GM19397 (cell line): ENCODE data around the gene MTMR12.

ENCODE experiments used
- ATAC-seq: cut with Tn5 transposase; IDR thresholded peaks from one replicate; pipeline ENCODE4 v1.9.1; 2021; ENCODE audit warnings: mild to moderate bottlenecking, moderate library complexity; ENCODE audit not compliant: unreplicated experiment

Gene MTMR12

DNA sequence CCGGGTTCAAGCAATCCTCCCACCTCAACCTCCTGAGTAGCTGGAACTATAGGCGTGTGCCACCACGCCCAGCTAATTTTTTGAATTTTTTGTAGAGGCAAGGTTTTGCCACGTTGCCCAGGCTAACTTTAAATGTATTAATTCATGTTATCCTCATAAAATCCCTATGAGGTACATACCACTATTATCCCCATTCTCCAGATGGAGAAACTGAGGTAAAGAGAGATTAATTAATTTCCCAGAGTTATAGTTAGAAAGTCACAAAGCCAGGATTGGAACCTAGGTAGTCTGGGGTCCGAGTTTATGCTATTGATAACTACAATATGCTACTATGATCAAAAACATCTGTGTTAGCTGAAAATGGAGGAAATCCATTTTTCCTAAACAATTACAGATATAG, 106.7 kb downstream of the MTMR12 start:
- no peak for ATAC-seq

DNA sequence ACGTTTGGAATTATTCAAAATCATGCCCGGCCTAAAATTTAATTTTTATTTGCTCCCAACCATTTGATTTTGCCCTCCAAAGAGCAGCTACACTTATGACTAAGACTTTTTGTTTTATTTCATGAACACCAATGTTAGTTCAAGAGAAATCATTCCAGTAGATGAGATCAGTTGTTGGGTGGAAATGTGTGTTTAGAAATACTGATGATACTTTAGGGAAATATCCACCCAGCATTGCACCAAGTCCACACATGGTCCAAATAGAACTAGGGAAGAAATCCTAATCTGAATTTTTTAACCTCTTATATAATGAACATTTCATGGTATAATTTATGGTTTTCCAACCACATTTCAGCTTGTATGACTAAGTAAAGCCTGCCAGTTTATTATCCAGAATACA, 110.3 kb downstream of the MTMR12 start:
- ATAC-seq: no peak

DNA sequence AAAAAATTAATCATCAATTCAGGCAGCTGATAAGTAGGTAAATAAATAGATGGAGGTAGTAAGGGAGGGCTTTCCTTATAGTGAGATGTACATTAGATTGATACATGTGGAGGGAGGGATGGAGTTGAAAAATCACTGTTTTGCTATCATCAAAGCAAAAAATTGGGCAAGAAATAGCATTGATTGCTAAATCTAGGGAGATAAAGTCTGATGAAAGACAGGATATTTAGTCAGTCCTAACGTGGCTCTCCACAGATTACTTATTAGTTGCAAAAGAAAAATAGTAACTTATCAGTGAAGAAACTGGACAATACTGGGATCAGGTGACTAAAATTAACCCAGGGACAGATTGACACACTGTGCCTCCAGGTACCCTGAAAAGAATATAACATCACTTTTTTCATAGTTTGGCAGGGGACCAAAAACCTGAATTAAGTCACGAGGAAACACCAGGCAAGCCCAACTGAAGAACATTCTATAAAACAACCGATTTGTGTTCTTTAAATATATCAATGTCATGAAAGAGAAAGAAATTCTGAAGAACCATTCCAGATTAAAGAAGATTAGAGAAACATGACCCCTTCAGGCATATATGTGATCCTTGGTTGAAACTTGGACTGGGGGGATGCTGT, 111.5 kb downstream of the MTMR12 start:
- ATAC-seq: no peak

DNA sequence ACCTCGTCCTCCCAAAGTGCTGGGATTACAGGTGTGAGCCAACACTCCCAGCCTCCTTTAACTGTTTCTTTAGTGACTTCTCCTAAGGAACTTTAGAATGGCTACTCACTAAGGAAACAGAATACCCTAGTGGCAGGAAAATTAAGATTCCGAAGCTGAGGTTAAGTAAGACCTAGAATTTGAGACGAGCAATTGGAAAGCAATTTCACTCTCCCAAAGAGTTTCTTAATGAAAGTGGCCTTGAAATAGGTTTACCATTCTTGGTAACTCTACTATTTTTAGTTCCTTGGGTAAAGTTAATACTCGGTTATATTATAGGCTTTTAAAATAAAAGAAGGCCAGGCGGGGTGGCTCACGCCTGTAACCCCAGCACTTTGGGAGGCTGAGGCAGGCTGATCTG, 115.7 kb downstream of the MTMR12 start:
- ATAC-seq: no peak

DNA sequence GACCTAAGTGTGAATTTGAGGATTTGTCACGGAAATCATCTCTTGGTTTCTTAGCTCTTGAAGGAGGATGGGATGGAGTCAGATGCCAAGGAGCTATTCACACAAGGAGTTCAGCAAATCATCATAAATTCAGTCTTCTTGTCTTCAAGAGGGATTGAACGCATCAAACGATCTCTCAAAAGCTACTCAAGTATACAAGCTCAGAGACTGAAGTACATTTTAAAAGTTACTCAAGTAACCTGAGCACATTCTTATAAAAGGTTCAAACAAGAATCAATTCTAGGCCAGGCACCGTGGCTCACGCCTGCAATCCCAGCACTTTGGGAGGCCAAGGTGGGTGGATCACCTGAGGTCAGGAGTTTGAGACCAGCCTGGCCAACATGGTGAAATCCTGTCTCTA, 117.5 kb downstream of the MTMR12 start:
- ATAC-seq: no peak

DNA sequence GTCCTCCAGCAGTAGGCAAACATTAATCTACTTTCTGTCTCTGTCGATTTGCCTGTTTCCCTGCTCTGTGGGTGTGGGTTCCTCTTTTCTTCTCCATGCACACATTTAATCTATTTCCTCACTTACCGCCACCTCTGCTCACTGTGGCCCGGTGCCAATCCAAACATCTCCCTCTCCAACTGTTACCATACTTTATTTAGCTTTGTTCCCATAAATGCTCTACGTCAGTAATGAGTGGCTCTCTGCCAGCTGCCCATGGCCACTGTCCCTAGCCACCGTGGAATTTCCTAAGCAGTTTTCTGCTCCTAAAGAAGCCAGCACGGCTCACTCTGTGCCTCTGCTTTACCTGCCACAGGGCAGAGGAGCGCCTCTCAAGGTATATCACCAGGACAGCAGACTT, 119.1 kb downstream of the MTMR12 start:
- peak; percentile 74 for ATAC-seq

DNA sequence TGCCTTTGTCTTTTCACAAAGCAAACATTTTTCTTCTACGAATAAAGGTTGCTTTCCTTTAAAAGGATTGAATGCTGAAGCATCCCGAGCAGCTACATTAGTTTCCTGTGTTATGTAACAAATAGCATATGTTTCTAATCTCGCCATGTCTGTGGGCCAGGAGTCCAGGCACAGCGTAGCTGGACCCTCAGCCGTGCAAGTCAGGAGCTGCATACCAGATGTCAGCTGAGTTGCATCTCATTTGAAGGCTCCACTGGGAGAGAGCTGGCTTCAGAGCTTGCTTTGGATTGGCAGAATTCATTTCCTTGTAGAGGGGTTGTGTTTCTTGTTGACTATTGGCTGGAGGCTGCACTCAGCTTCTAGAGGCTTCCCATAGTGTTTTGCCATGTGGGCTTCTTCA, 122.6 kb downstream of the MTMR12 start:
- no peak for ATAC-seq

DNA sequence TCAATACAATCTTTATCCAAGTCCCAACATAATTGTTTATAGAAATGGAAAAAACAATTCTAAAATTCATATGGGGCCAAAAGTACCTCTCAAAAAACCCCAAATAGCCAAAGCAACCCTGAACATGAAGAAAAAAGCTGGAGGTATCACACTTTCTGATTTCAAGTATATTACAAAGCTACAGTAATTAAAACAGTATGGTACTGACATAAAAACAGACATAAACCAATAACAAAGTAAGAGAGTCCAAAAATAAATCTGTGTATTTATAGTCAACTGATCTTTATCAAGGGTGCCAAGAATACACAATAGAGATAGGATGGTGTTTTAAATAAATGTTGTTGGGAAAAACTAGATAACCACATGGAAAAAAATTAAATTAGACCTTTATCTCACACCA, 125.1 kb downstream of the MTMR12 start:
- no peak for ATAC-seq

DNA sequence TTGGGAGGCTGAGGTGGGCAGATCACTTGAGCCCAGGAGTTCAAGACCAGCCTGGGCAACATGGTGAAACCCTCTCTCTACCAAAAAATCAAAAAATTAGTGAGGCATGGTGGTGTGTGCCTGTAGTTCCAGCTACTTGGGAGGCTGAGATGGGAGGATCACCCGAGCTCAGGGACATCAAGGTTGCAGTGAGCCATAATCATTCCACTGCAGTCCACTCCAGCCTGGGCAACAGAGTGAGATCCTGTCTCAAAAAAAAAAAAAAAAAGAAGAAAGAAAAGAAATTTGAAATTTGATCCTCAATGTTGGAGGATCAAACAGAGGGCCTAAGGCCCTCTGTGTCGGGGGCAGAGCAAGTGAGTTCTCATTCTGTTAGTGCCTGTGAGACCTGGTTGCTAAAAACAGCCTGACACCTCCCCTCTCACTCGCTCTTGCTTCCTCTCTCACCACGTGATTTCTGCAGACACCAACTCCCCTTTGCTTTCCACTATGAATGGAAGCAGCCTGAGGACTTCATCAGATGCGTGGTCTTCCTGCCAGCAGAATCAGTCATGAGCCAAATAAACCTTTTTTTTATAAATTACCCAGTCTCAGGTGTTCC, 130.2 kb downstream of the MTMR12 start:
- peak; percentile 67 for ATAC-seq
